A673 (cell line): ENCODE data around the gene MAB21L4.

Experiments used
- CTCF ChIP-seq: fragments of 300-800, 200-600 bp; sonication (generic); conservative IDR thresholded peaks from 2 replicates; pipeline ENCODE4 v1.5.1; 2017; ENCODE audit warnings: low read depth, mild to moderate bottlenecking, antibody characterized with exemption, low read length, moderate library complexity, mixed read lengths
- EZH2 ChIP-seq: fragments of 200-600 bp; sonication (generic); IDR thresholded peaks from 2 replicates; pipeline ENCODE4 v1.6.1; 2017; ENCODE audit warnings: borderline replicate concordance, low read depth, mild to moderate bottlenecking, mixed read lengths, antibody characterized with exemption, low read length; ENCODE audit not compliant: poor library complexity, severe bottlenecking

DNA sequence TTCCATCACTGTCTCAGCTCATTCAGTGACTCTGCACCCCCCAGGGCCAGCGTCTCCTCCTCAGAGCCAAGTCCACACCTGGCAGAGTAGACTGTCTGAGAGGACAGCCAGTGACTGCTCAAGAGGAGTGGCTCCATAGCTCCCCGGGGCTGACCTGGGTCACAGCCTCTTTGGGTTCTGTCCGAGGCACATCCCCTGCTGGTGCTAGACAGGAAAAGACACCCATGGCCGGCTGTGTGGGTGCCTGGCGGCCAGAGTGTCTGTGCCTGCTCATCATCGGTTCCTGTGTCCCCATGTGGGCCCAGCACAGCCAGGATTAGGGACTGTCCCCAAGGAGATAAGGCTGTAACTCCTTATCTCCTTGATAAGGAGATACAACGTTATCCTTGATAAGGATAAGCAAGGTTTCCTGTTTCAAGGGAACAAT lies 6.7 kb upstream of the MAB21L4 start:
- TF ChIP-seq CTCF = no peak
- no peak for TF ChIP-seq EZH2
